GM10847 (cell line): ENCODE results near the gene RELN.

Experiments used
- POLR2A ChIP-seq: IDR thresholded peaks from 2 replicates; pipeline ENCODE4 v1.6.1; 2011; ENCODE audit not compliant: insufficient read length; ENCODE audit errors: extremely low read depth

Gene RELN

DNA sequence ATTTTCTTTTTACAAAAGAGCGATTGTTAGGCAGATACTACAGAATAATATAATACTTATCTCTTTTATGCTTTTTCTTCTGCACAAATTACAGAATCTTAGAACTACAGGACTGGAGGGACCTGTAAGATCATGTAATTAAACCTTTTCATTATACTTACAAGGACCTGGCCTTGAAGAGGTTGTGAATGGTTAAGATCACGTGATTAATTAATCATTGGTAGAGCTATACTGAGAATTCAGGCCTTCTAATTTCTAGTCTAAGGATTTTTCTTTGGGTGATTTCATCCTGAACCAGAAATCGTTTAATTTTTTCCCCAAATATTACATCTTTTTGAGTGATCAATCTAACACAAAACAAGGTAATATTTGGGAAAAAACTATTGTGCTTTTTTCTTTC is 379.7 kb downstream of the RELN start:
- TF ChIP-seq POLR2A: no peak

DNA sequence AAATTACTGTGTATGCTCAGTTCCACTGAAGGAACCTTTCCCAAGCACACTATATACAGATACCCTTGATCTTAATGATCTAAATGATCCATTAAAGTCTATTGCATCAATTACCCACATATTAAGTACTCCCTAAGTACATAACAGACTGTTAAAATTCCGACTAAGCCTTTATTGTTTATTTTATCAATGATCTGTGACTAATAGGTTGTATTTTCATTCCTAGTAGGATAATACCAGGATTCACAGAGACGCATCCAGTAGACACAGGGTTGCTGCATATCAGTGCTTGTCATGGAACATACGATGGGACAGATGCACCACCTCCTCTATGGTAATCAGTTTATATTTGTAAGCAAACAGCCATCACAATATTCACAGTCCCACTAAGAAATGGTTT is 383.8 kb downstream of the RELN start:
- no peak for TF ChIP-seq POLR2A

DNA sequence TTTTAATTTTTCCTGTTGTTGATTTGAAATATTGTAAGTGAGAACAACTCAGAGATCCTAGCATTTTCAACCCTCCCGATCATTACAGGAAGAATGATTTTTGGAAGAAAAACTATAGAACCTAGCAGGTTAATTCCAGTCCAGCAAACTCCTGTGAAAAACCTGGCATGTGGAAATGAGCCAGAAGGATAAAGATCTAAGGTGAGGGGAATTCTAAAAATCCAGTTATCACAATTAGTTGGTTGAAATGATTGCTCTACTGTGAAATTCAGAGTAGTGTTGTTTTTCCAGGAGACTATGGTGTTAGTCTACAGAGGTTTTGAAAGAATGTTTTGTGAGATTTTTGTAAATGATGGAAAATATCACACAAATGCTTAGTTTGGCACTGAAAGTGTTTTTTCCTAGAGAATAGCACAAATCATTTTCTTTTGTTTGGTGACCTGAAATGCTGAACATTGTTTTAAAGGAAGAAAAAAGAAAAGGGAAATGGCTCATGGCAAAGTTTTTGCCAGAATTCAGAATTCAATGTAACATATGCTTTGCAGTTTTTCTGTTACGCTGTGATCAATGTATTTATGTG is 391.0 kb downstream of the RELN start:
- no peak for TF ChIP-seq POLR2A

DNA sequence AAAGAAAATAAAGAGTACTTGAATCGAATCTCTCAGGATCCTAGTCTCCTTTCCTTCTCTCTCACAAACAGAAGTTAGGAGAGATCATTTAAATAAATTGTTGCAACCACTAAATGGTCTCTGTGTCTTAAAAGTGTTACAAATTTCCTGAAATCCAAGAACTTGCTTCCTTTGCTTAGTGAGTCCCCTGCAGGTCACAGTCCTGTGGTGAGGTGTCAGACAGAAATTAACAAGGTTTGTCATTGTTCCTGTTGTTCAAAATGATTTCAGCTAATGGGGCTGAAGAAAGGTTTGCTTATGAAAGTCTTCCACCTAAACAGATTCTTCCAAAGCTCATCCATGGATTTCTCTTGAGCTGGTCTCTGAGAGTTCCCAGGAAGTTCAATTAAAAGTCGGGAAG is 391.9 kb downstream of the RELN start:
- no peak for TF ChIP-seq POLR2A

DNA sequence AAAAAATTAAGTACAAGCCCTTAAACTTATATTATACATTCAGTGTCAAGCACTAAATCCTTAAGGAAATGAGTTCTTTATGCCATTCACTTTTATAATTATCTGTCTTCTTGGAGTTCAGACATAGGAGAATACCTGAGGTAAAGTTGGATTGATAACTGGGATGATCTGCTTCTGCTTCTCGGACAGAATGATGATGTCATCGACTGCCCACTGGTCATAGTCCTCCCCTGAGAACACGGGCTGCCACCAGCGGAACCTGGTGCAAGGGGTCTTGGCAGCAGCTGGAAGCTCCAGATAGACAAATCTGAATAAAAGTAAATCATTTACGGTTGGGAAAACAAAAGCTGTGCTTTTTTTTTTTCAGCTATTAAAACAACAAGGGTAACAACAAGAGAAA is 395.3 kb downstream of the RELN start:
- TF ChIP-seq POLR2A: no peak

DNA sequence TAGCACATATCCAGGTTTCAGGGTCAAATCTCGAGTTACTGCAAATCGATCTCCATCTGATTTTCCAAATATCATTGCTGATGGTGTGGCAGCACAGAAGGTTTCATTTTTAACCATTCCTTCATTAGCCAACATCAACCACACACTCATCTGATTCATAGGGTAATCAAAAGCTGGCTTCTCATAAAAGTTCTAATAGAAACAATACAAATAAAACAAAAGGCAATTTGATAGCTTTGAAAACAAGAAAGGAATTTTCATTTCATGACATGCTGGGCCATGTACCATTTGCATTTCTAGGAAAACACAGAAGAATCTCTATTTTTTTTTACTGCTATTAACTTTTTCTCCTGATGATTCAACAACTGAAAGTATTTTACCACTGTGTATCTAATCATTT is 395.8 kb downstream of the RELN start:
- TF ChIP-seq POLR2A: no peak

DNA sequence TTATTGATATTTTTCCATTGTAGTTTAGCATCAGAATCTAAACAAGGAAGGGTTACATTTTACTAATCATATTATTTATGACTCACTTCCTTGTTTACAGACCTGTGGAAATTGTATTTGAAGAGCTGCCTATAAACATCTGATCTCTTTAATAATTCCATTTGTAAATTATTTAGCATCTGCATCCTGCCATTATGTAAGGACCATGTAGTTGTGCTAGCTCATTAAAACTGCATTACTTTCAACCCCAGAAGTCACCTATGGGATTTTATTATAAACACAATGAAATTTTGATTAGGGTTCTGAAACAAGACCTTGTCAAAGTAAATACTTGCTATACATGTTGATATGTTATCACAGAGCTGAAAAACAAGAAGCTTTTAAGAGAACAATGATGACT is 396.6 kb downstream of the RELN start:
- TF ChIP-seq POLR2A: no peak

DNA sequence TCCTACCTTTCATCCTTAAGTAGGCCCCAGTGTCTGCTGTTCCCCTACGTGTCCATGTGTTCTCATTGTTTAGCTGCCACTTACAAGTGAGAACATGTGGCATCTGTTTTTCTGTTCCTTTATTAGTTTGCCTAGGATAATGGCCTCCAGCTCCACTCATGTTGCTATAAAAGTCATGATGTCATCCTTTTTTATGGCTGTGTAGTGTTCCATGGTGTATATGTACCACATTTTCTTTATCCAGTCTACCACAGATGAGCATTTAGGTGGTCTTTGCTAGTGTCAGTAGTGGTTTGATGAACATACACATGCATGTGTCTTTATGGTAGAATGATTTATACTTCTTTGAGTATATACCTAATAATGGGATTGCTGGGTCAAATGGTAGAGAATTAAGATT is 397.3 kb downstream of the RELN start:
- no peak for TF ChIP-seq POLR2A

DNA sequence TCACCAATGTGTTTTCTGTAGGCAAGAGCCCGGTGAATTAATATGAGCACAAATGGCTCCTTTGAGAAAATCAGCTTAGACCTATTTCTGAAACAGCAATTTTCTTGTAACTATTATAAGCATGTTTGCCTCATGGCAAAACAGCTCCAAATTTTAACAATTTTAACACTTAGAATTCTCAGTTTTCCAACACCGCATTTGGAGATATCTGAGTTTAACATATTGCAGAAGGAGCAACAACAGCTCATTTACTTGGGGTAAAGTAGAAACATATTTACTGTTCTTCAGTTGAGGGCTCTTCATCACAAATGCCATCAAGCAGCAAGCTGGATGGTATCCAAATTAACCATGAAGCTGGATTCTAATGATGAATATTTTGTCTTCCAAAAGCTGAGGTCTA is 409.4 kb downstream of the RELN start:
- no peak for TF ChIP-seq POLR2A

DNA sequence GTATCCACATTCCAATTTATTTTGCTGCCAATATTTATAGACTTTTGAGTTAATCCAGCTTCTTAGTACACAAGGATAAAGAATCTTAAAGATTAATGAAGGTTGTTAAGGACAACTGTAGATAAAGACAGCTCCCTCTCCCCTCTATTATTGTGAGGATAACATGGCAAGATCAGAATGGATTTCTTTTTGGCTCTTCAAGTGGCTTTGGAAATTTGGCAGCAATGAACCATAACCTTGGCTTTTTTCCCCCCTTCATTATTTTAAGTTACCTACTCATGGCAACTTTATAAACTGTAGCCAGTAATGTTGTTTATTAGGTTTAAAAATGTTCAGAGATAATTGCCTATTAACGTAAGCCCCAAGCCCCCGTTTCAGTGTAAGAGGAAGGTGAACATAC is 412.4 kb downstream of the RELN start:
- TF ChIP-seq POLR2A: no peak

DNA sequence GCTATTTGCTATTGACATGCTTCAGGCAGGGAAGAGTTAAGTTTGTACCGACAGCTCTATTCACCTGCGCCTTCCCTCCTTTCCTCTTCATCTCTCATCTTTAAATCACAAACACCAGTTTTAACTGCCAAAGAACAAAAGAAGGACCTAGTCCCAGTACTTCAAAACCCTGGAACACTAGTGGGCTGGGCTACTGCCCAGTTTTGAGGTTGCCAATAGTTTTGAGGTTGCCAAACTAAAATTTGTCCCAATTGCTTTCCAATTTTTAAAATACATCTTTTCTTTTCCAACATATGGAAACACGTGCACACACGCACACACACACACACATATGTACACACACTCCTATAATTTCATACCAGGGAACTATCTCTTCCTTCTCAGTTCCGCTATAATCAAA is 412.8 kb downstream of the RELN start:
- no peak for TF ChIP-seq POLR2A

DNA sequence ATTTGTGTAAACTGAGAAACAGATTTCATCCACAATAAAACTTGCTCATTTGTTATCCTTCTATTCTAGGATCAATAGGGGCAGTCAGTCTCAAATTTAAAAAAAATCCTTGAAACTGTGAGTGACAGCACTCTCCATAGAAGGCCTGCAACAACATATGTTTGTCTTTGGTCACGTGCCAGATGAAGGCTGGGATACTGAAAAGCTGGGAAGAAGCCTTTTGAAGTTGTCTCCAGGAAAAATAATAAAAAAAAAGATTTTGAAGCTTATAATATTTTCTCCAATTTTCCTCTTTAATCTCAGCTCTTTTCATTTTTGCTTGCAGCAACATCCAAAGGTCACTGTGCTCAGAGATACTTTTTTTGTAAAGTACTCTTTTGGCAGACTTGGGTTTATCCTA is 414.9 kb downstream of the RELN start:
- TF ChIP-seq POLR2A: no peak

DNA sequence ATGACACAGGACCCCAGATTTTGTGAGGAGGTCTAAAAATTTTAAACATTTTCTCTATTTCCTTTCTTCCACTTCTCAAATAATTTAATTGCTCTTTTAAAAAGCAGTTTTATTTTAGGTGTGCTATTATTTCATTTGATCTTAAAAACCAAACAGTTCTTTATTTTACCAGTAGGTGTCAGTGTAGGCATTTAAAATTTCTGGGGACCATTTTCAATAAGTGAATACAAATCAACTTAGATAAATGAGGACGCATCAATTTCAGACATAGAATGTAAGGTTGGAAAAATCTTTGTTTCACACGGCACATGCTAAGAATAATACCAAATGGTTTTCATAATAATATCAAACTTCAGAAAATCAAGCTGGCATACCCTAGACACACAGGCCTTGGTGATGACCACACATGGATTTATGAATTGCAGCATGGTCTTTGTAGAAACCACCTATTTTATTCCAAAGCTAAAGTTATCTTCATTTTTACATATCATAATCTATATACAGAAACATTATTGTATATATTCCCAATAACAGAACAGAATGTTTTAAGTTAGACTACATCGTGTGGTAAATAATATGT is 415.9 kb downstream of the RELN start:
- TF ChIP-seq POLR2A: no peak

DNA sequence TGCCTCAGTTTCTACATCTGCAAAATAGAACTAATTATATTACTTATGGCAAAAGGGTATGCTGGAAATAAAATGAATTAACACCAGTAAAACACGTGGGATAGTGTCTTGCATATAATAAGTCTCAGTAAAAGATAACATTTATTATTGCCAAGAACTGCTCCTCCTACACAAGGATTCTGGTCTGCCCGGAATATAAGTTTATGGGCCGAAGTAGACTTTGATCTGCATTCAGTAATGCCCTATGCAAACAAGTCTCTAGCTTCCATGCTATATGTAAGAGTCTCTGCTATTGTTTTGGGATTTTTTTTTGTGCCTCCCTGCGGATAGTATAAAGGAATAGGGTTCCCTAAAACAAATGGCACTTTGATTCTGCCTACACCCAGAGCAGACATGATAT is 417.9 kb downstream of the RELN start:
- no peak for TF ChIP-seq POLR2A

DNA sequence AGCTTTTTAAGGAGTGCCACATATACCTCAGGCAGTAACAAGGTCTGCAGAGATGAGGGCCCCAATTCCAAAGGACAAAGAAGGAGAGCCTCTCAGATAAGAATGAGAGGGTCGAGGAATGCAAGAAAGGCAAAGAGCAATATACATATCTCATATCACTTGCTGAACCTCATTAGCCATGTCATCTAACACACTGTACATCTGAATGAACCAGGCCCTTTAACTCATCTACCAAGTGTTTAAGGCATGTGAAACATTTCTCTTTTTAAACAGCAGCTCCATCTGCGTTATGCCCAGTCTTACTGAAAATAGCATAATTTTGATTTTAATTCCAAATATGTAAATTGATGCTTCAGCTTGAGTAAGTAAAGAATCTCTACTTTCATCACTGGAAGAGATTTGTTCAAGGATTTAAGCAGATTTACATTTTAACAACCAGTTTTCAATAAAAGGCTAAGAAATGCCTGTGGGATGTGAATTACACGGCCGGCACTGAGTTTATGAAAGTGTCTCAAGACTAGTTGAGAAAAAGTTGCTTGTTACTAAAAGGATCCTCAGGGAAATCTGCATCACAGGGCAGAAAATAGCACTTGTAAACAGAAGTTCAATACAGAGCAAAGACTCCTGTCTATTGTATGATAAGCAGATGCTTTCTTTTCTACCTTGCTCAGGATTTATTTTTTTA is 419.7 kb downstream of the RELN start:
- no peak for TF ChIP-seq POLR2A

DNA sequence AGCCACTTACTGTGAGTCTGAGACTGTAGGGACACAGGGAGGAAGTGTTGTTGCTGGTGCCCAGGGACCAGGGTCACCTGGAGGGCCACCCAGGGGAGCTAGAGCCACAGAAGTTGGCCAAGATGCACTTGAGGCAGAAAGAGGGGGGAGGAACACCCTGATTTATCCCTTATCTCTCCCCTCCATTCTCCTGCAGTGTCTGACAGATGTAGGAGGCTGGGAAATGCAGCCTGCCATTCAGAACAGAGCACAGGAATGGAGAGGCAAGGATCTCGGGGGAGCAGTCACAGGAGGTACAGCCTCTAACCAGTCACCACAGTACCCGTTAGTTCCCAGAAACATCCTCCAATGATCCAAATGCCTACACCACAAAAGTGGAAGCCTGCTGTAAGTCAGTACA is 425.0 kb downstream of the RELN start:
- TF ChIP-seq POLR2A: no peak

DNA sequence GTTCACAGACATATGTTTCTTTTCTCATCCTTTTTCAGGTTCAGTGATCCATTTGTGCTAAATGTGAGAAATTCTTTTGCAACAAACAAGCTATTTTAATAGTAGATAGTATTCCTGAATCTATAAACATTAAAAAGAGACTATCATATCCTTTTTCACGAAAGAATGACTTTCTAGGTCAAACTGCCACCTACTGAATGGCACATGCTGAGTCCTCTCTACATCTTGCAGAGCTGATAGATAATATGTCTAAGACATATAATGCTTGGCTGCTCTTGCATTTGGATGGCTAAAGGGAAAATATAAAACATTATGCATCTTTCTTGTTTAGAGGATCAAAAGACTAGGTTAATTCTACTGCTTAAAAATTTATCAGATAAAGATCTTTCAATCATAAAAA is 429.3 kb downstream of the RELN start:
- no peak for TF ChIP-seq POLR2A
